C4-2B (cell line): ENCODE measurements around the gene CRACR2B.

Source experiments
- ZFX ChIP-seq: fragments of 450-650 bp; IDR thresholded peaks from 2 replicates; pipeline ENCODE4 v1.6.1; 2017
- TF ChIP-seq, protein P1 (sequence below): fragments of 450-650 bp; conservative IDR thresholded peaks from 2 replicates; pipeline ENCODE4 v1.5.1; 2017; ENCODE audit warnings: mild to moderate bottlenecking

DNA sequence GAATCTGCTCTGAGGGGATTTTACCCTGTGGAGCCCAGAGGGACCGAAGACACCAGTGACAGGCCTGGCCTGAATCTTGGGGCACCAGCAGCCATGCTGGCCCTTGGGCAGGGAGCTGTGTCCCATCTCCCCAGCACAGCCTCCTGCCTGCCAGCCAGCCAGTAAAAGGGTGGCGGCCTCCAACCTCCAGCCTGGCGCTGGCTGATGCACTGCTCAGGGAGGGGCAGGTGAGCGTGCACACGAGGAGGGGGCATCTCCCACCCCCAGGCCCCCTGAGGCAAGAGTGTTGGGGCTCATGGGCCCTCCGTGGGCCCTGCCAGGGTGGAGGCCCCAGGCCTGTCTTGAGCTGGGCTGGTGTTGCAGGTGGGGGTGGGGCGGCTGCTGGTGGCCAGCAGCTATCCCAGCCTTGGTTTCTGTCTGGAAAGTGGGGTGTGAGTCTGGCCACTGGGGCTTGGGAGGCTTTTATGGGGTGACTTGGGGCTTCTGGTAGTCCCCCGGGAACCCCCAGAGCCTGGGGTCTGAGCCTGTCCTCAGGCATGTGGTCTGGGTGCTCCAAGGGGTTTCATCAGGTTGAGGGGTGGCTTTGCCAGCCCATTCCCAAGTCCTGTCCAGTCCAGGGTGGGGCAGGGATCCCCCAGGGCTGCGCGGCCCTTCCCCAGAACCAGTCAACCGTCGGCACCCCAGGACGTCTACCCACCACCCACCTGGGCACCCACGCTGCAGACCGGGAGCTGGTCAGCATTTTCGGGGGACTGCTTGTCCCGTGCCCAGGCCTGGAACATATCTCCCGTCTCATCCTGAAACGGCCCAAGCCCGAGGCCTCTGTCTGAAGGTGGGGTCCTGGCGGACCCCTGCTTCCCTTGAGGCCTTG lies 32.8 kb downstream of the CRACR2B start:
- TF ChIP-seq, protein P1, sequence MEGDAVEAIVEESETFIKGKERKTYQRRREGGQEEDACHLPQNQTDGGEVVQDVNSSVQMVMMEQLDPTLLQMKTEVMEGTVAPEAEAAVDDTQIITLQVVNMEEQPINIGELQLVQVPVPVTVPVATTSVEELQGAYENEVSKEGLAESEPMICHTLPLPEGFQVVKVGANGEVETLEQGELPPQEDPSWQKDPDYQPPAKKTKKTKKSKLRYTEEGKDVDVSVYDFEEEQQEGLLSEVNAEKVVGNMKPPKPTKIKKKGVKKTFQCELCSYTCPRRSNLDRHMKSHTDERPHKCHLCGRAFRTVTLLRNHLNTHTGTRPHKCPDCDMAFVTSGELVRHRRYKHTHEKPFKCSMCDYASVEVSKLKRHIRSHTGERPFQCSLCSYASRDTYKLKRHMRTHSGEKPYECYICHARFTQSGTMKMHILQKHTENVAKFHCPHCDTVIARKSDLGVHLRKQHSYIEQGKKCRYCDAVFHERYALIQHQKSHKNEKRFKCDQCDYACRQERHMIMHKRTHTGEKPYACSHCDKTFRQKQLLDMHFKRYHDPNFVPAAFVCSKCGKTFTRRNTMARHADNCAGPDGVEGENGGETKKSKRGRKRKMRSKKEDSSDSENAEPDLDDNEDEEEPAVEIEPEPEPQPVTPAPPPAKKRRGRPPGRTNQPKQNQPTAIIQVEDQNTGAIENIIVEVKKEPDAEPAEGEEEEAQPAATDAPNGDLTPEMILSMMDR: no peak
- TF ChIP-seq ZFX: no peak
